ENCODE results near the gene ZNF608. TPM values are rescaled to one million over a fixed set of nuclear protein-coding genes. Genes with fewer than 3 reads are reported as not detected.

The ZNF608 gene
- total and polyA plus RNA-seq, 4 donors = 9.5 to 83.2 (median 20.4) TPM

DNA sequence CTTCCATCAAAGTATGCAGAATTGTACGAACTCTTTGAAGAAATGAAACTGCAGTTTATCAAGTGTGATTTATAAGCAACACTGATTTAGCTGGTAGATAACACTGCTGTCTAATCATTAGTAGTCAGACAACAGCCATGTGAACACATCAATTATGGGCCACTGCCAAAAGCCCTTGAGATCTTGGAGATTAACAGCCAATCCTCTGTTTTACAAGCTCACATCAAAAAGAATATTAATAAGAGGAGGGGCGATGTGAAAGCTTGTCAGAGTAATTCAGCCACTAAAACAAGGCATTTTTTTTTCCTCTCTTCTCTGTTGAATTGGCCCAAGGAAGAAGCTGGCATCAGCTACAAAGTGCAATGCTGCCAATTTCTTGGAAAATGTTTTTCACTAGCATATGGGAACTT lies 28.1 kb downstream of the ZNF608 start:
- H3K27ac ChIP-seq (ENCODE audit: low read depth in 1 of 2, low read length in 1 of 2) = no peak overlapping the region
- DNase-seq (peak; percentile 82 to 96 (median 96)), ATAC-seq (ENCODE audit: insufficient read depth, low FRiP score) (no peak)
- H3K4me1 ChIP-seq (ENCODE audit: control insufficient read depth in 5 of 5, insufficient read depth in 5 of 5, low read length in 5 of 5) = peaks cover 4 to 45% (median 10%) of the 10 kb centered on the region in 5 donors
- H3K4me3 ChIP-seq = no peak overlapping the region
- TF ChIP-seq, protein P1, sequence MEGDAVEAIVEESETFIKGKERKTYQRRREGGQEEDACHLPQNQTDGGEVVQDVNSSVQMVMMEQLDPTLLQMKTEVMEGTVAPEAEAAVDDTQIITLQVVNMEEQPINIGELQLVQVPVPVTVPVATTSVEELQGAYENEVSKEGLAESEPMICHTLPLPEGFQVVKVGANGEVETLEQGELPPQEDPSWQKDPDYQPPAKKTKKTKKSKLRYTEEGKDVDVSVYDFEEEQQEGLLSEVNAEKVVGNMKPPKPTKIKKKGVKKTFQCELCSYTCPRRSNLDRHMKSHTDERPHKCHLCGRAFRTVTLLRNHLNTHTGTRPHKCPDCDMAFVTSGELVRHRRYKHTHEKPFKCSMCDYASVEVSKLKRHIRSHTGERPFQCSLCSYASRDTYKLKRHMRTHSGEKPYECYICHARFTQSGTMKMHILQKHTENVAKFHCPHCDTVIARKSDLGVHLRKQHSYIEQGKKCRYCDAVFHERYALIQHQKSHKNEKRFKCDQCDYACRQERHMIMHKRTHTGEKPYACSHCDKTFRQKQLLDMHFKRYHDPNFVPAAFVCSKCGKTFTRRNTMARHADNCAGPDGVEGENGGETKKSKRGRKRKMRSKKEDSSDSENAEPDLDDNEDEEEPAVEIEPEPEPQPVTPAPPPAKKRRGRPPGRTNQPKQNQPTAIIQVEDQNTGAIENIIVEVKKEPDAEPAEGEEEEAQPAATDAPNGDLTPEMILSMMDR (IDR thresholded peaks at IDR 0.05; ENCODE audit: control extremely low read depth, extremely low read depth) = no peak
- H3K36me3 ChIP-seq (ENCODE audit: control insufficient read depth in 4 of 4, insufficient read depth in 4 of 4, low read length in 4 of 4) = no peaks in the 10 kb centered on the region
- H3K9ac ChIP-seq (ENCODE audit: insufficient read depth in 1 of 2, low read length in 2 of 2) = no peak overlapping the region
- no peaks in the 10 kb centered on the region for H3K27me3 ChIP-seq (ENCODE audit: control insufficient read depth in 3 of 3, insufficient read depth in 3 of 3, low read length in 2 of 3)
- no peaks in the 10 kb centered on the region for H3K9me3 ChIP-seq (ENCODE audit: control insufficient read depth in 4 of 4, insufficient read depth in 3 of 4, low read length in 3 of 4)
- WGBS, 2 donors = 41 to 54% methylated on average over 2 of the region's 2 CpGs

DNA sequence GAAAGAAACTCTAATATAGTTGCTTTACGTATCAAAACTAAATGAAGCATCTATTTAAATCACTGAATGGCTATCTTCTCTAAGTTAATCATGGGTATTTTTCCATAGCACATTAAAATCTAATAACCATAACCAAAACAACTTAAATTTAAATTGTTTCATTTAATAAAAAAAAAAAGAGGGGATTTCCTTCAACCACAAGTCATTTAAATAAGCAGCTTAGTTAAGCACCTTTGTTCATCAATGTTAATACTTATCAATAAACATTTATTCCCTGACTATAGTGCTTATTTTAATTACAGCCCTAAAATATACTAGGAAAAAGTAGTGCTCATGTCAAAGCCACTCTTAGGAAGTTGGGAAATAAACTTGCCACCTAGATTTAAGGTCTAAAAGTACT lies 30.3 kb downstream of the ZNF608 start:
- Histone ChIP-seq H3K4me1 (ENCODE audit: control insufficient read depth in 5 of 5, insufficient read depth in 5 of 5, low read length in 5 of 5) (peaks cover 8 to 42% (median 12%) of the 10 kb centered on the region in 5 donors), H3K36me3 (ENCODE audit: control insufficient read depth in 4 of 4, insufficient read depth in 4 of 4, low read length in 4 of 4) (no peaks in the 10 kb centered on the region), H3K4me3 (no peak overlapping the region), H3K27ac (ENCODE audit: low read depth in 1 of 2, low read length in 1 of 2) (no peak overlapping the region), H3K27me3 (ENCODE audit: control insufficient read depth in 3 of 3, insufficient read depth in 3 of 3, low read length in 2 of 3) (no peaks in the 10 kb centered on the region), H3K9ac (ENCODE audit: insufficient read depth in 1 of 2, low read length in 2 of 2) (no peak overlapping the region), H3K9me3 (ENCODE audit: control insufficient read depth in 4 of 4, insufficient read depth in 3 of 4, low read length in 3 of 4) (no peaks in the 10 kb centered on the region)
- WGBS, 2 donors = 98 to 100% methylated on average over 1 of the region's 1 CpG
- ATAC-seq (ENCODE audit: insufficient read depth, low FRiP score) = no peak
- no peak for DNase-seq
- TF ChIP-seq, protein P1 (IDR thresholded peaks at IDR 0.05; ENCODE audit: control extremely low read depth, extremely low read depth) = no peak

DNA sequence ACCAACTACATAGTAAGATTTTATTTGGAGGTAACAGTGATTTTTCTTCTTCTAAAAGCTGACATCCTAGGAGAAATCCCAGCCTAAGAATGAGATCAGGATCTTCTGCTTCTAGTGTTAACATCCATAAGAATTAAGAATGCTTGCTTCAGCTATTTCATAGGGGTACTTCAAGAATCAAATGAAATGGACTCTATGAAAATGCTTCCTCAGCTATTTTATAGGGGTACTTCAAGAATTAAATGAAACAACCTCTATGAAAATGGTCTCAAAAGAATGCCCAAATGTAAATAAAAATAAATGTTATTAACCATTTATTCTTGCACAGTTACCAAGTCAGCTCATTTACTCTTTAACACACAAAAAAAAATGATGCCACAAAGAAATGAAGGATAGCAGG lies 31.5 kb downstream of the ZNF608 start:
- peaks cover 5 to 42% (median 12%) of the 10 kb centered on the region in 5 donors for H3K4me1 ChIP-seq (ENCODE audit: control insufficient read depth in 5 of 5, insufficient read depth in 5 of 5, low read length in 5 of 5)
- no peak for ATAC-seq (ENCODE audit: insufficient read depth, low FRiP score)

More for the DNA sequence above, 31.5 kb downstream of the ZNF608 start:
- Histone ChIP-seq H3K4me3 (no peak overlapping the region), H3K27me3 (ENCODE audit: control insufficient read depth in 3 of 3, insufficient read depth in 3 of 3, low read length in 2 of 3) (no peaks in the 10 kb centered on the region), H3K9ac (ENCODE audit: insufficient read depth in 1 of 2, low read length in 2 of 2) (no peak overlapping the region), H3K27ac (ENCODE audit: low read depth in 1 of 2, low read length in 1 of 2) (no peak overlapping the region), H3K9me3 (ENCODE audit: control insufficient read depth in 4 of 4, insufficient read depth in 3 of 4, low read length in 3 of 4) (no peaks in the 10 kb centered on the region), H3K36me3 (ENCODE audit: control insufficient read depth in 4 of 4, insufficient read depth in 4 of 4, low read length in 4 of 4) (no peaks in the 10 kb centered on the region)
- TF ChIP-seq, protein P1 (IDR thresholded peaks at IDR 0.05; ENCODE audit: control extremely low read depth, extremely low read depth) = no peak
- no peak for DNase-seq
